Calu3 (cell line): ENCODE measurements around the gene SDK2. TPM values are rescaled to one million over a fixed set of nuclear protein-coding genes. Genes with fewer than 3 reads are reported as not detected.

Experiments
- BruUV-seq: library from RNA; stranded (reverse); fragments of 400-500 nt; replicated peaks from 2 replicates; lab custom pipeline; 2021; lab: Mats Ljungman, UMichigan
- CTCF ChIA-PET: fragments of 300-600 bp; sonication (Branson Sonifier 250); formaldehyde crosslinking; loops from one replicate; lab custom pipeline; 2022; ENCODE audit warnings: antibody characterized with exemption; lab: Charles Lee
- DNase-seq: peaks from one replicate; pipeline ENCODE4 v3.0.0; 2022
- H3K27ac Mint-ChIP-seq: one replicate; pipeline ENCODE4 v1.8.0; 2022; ENCODE audit warnings: mixed read lengths; ENCODE audit not compliant: unreplicated experiment
- H3K27me3 Mint-ChIP-seq: one replicate; pipeline ENCODE4 v1.8.0; 2022; ENCODE audit warnings: mixed read lengths; ENCODE audit not compliant: unreplicated experiment
- H3K36me3 Mint-ChIP-seq: one replicate; pipeline ENCODE4 v1.8.0; 2022; ENCODE audit warnings: mild to moderate bottlenecking, moderate library complexity, mixed read lengths; ENCODE audit not compliant: insufficient read depth, unreplicated experiment
- H3K4me1 Mint-ChIP-seq: one replicate; pipeline ENCODE4 v1.8.0; 2022; ENCODE audit warnings: mild to moderate bottlenecking, low read depth, mixed read lengths; ENCODE audit not compliant: unreplicated experiment
- H3K4me3 Mint-ChIP-seq: one replicate; pipeline ENCODE4 v1.8.0; 2022; ENCODE audit warnings: mild to moderate bottlenecking, low read depth, moderate library complexity, mixed read lengths; ENCODE audit not compliant: unreplicated experiment
- H3K9me3 Mint-ChIP-seq: one replicate; pipeline ENCODE4 v1.8.0; 2022; ENCODE audit warnings: low read depth, mixed read lengths; ENCODE audit not compliant: unreplicated experiment
- intact Hi-C: fragments of 100-400 bp; cut with micrococcal nuclease; formaldehyde crosslinking; loops from one replicate; pipeline ENCODE4 v1.10.0; 2022; ENCODE audit not compliant: unreplicated experiment
- total RNA-seq: library from RNA; stranded (reverse); gene quantifications from 2 replicates; pipeline ENCODE4 v1.2.3, GENCODE V29; 2022
- TF ChIP-seq, protein P1 (sequence below): fragments of 200-600 bp; IDR thresholded peaks from one replicate; pipeline ENCODE4 v1.8.0; 2022; ENCODE audit warnings: antibody characterized with exemption; ENCODE audit not compliant: unreplicated experiment

The SDK2 gene
- total RNA-seq, 1 experiment from 2014 or later = not detected

GRCh38 chr17:73639322-73639721 is 4.9 kb downstream of the SDK2 start:
- no peak overlapping the region for H3K27ac Mint-ChIP-seq
- no peaks in the 10 kb centered on the region for H3K9me3 Mint-ChIP-seq
- no peak overlapping the region for H3K4me3 Mint-ChIP-seq
- CTCF ChIA-PET = no interaction called here
- intact Hi-C loops = no loop called here
- no TSS peak for BruUV-seq
- H3K4me1 Mint-ChIP-seq = no peaks in the 10 kb centered on the region
- H3K36me3 Mint-ChIP-seq = peaks cover 8% of the 10 kb centered on the region
- no peak for DNase-seq
- peaks cover 98% of the 10 kb centered on the region for H3K27me3 Mint-ChIP-seq
- TF ChIP-seq, protein P1, sequence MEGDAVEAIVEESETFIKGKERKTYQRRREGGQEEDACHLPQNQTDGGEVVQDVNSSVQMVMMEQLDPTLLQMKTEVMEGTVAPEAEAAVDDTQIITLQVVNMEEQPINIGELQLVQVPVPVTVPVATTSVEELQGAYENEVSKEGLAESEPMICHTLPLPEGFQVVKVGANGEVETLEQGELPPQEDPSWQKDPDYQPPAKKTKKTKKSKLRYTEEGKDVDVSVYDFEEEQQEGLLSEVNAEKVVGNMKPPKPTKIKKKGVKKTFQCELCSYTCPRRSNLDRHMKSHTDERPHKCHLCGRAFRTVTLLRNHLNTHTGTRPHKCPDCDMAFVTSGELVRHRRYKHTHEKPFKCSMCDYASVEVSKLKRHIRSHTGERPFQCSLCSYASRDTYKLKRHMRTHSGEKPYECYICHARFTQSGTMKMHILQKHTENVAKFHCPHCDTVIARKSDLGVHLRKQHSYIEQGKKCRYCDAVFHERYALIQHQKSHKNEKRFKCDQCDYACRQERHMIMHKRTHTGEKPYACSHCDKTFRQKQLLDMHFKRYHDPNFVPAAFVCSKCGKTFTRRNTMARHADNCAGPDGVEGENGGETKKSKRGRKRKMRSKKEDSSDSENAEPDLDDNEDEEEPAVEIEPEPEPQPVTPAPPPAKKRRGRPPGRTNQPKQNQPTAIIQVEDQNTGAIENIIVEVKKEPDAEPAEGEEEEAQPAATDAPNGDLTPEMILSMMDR = no peak

GRCh38 chr17:73638556-73638955 is 5.7 kb downstream of the SDK2 start:
- CTCF ChIA-PET = no interaction called here
- Mint-ChIP-seq H3K9me3 (no peaks in the 10 kb centered on the region), H3K27ac (no peak overlapping the region), H3K4me1 (no peaks in the 10 kb centered on the region), H3K36me3 (peaks cover 8% of the 10 kb centered on the region), H3K27me3 (peaks cover 98% of the 10 kb centered on the region), H3K4me3 (no peak overlapping the region)
- no peak for DNase-seq
- intact Hi-C loops = no loop called here
- no TSS peak for BruUV-seq
- TF ChIP-seq, protein P1 = no peak

GRCh38 chr17:73637866-73638265 is 6.4 kb downstream of the SDK2 start:
- CTCF ChIA-PET = no interaction called here
- Mint-ChIP-seq H3K27ac (no peak overlapping the region), H3K36me3 (peaks cover 8% of the 10 kb centered on the region), H3K27me3 (peaks cover 98% of the 10 kb centered on the region), H3K4me3 (no peak overlapping the region), H3K4me1 (no peaks in the 10 kb centered on the region), H3K9me3 (no peaks in the 10 kb centered on the region)
- DNase-seq = no peak
- TF ChIP-seq, protein P1 = no peak
- intact Hi-C loops = no loop called here
- no TSS peak for BruUV-seq

GRCh38 chr17:73635101-73635817 is 9.0 kb downstream of the SDK2 start:
- no peak for DNase-seq
- BruUV-seq = no TSS peak
- Mint-ChIP-seq H3K4me1 (no peaks in the 10 kb centered on the region), H3K4me3 (no peak overlapping the region), H3K27me3 (peaks cover 95% of the 10 kb centered on the region), H3K27ac (no peak overlapping the region), H3K9me3 (no peaks in the 10 kb centered on the region), H3K36me3 (peaks cover 8% of the 10 kb centered on the region)
- CTCF ChIA-PET = no interaction called here
- TF ChIP-seq, protein P1 = no peak
- intact Hi-C loops = no loop called here
